HL-60 (cell line): Measurements from ENCODE around the gene PRDM16.

Experiments used
- GABPA ChIP-seq: IDR thresholded peaks from 2 replicates; pipeline ENCODE4 v1.6.1; 2012; ENCODE audit warnings: low read depth
- POLR2AphosphoS5 ChIP-seq: IDR thresholded peaks from 2 replicates; pipeline ENCODE4 v1.6.1; 2012; ENCODE audit warnings: low read depth
- SPI1 ChIP-seq: IDR thresholded peaks from 2 replicates; pipeline ENCODE4 v1.6.1; 2012; ENCODE audit warnings: low read depth, mild to moderate bottlenecking, borderline replicate concordance
- TF ChIP-seq, protein P1 (sequence below): IDR thresholded peaks from one replicate; pipeline ENCODE4 v1.5.1; 2011; ENCODE audit warnings: low read length, control low read depth, inconsistent platforms; ENCODE audit not compliant: insufficient read depth
- TF ChIP-seq, protein P2 (sequence below): IDR thresholded peaks from 2 replicates; pipeline ENCODE4 v1.6.1; 2012; ENCODE audit warnings: low read depth; ENCODE audit not compliant: insufficient replicate concordance

GRCh38 chr1:3054474-3054873, 14.5 kb upstream of the PRDM16 start:
- TF ChIP-seq, protein P1, sequence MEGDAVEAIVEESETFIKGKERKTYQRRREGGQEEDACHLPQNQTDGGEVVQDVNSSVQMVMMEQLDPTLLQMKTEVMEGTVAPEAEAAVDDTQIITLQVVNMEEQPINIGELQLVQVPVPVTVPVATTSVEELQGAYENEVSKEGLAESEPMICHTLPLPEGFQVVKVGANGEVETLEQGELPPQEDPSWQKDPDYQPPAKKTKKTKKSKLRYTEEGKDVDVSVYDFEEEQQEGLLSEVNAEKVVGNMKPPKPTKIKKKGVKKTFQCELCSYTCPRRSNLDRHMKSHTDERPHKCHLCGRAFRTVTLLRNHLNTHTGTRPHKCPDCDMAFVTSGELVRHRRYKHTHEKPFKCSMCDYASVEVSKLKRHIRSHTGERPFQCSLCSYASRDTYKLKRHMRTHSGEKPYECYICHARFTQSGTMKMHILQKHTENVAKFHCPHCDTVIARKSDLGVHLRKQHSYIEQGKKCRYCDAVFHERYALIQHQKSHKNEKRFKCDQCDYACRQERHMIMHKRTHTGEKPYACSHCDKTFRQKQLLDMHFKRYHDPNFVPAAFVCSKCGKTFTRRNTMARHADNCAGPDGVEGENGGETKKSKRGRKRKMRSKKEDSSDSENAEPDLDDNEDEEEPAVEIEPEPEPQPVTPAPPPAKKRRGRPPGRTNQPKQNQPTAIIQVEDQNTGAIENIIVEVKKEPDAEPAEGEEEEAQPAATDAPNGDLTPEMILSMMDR = no peak
- TF ChIP-seq GABPA (no peak), POLR2AphosphoS5 (no peak), SPI1 (no peak)
- TF ChIP-seq, protein P2, sequence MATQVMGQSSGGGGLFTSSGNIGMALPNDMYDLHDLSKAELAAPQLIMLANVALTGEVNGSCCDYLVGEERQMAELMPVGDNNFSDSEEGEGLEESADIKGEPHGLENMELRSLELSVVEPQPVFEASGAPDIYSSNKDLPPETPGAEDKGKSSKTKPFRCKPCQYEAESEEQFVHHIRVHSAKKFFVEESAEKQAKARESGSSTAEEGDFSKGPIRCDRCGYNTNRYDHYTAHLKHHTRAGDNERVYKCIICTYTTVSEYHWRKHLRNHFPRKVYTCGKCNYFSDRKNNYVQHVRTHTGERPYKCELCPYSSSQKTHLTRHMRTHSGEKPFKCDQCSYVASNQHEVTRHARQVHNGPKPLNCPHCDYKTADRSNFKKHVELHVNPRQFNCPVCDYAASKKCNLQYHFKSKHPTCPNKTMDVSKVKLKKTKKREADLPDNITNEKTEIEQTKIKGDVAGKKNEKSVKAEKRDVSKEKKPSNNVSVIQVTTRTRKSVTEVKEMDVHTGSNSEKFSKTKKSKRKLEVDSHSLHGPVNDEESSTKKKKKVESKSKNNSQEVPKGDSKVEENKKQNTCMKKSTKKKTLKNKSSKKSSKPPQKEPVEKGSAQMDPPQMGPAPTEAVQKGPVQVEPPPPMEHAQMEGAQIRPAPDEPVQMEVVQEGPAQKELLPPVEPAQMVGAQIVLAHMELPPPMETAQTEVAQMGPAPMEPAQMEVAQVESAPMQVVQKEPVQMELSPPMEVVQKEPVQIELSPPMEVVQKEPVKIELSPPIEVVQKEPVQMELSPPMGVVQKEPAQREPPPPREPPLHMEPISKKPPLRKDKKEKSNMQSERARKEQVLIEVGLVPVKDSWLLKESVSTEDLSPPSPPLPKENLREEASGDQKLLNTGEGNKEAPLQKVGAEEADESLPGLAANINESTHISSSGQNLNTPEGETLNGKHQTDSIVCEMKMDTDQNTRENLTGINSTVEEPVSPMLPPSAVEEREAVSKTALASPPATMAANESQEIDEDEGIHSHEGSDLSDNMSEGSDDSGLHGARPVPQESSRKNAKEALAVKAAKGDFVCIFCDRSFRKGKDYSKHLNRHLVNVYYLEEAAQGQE = no peak
